Stimulated activated naive CD8-positive, alpha-beta T cell treated with anti-CD3 and anti-CD28 coated beads, Interleukin-15, Interleukin-2, amounts not matched to agents 100 U/mL and 50 U/mL, for 24 hours (primary cell): Measurements from ENCODE around the gene DHRS12.

Source experiments
- ATAC-seq: fragments of 150-1000 bp; cut with Tn5 transposase; one replicate; pipeline ENCODE4 v1.10.0; 2021
- DNase-seq: peaks from one replicate; pipeline ENCODE4 v3.0.0; 2021

DHRS12 gene

DNA sequence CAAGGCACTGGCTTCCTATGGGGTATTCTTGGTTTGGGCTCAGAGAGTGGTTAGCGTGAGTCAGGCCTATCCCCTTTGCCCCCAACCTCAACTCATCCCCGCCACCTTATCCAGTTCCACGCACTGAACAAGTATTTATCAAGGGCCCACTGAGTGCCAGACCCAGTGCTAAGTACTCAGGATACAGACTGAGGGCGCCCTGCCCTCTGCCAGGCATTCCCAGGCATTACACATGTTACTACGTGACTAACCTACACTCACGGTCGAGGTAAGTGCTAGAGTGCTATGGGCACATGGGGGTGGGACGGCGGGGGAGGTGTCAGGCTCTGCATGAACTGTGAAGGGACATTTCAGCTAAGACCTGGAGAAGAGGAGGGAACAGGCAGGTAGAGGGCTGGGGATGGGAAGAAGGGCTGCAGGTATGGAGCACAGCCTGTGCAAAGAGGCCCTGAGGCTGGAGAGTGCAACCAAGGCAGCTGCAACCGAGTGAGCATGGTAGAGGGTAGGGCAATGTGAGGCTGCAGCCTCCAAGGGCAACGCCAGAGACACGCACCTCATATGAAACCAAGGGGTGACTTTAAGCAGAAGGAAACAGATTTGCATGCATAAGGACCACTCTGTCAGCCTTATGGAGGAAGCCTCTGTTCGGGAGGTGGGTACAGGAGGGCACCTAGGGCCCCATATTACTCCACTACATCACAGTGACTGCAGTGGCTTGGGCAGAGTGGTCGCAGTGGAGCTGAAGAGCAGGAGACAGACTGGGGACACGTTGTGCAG, 22.5 kb downstream of the DHRS12 start:
- ATAC-seq (peak; percentile 64), DNase-seq (peak; percentile 20)

GRCh38 chr13:51780099-51780498, 23.9 kb downstream of the DHRS12 start:
- ATAC-seq (no peak), DNase-seq (no peak)

DNA sequence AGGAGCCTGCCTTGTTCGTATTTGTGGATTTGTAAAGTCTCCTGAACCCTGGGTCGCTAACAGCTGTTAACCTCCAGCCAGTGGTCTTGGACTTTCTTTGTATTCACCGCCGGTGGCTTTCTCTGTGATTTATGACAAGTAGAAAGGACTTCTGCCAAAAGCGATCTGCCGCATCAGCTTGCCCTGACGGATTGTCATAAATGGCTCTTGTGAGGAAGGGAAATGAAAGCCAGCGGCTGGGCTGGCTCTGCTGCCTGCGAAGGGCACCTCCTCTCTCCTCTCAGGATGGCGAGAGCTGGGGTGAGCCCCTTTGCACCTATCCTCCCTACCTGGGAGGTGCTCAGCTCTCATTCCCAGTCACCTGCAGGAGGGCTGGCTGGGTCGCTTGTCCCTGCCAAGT, 25.6 kb downstream of the DHRS12 start:
- DNase-seq (no peak), ATAC-seq (no peak)

GRCh38 chr13:51777921-51778320, 26.0 kb downstream of the DHRS12 start:
- ATAC-seq (no peak), DNase-seq (no peak)

- DNase-seq, result no peak
Observed at GRCh38 chr13:51776179-51776578, 27.8 kb downstream of the DHRS12 start.

GRCh38 chr13:51773515-51773914, 30.4 kb downstream of the DHRS12 start:
- ATAC-seq, result no peak
- DNase-seq, result no peak

More at GRCh38 chr13:51776179-51776578, 27.8 kb downstream of the DHRS12 start:
- no peak for ATAC-seq

- DNase-seq, result no peak
- no peak for ATAC-seq
Observed at GRCh38 chr13:51772781-51773180, 31.2 kb downstream of the DHRS12 start.

- no peak for ATAC-seq
- no peak for DNase-seq
Observed at GRCh38 chr13:51772105-51772455, 31.9 kb downstream of the DHRS12 start.

GRCh38 chr13:51771418-51772104, 32.4 kb downstream of the DHRS12 start:
- ATAC-seq, result no peak
- no peak for DNase-seq

DNA sequence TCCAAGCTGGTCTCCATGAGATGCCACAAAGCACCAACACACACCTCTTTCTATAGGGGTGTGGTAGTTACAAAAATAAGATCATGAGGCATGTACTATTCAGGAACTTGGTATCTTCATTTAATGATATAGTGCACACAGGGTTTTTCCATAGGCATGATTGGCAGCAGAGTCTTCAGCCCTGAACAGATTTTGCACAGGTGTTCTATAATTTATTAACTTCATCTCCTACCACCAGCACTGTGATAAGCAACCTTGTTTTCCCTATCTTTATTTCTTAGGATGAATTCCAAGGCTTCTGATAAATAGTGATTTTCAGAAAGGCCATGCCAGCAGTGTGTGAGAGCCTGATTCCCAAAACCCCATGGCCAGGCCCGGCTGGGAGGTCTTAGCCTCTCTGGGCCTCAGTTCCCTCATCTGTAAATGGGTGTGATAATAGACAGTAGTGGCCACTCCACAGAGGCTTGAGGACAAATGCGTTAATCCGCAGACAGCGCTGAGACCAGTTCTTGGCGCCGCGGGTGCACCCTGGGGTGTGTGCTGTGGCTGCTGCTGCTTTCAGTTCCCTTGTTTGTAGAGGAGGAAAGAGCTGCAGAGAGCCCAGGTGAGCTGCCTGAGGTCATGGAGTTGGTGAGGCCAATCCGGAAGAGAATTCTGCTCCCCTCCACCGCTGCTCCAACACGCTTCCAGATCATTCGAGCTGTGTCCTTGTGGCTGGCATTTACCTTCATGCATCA, 33.1 kb downstream of the DHRS12 start:
- no peak for DNase-seq
- ATAC-seq, result no peak

GRCh38 chr13:51770160-51770559, 33.8 kb downstream of the DHRS12 start:
- no peak for ATAC-seq

DNA sequence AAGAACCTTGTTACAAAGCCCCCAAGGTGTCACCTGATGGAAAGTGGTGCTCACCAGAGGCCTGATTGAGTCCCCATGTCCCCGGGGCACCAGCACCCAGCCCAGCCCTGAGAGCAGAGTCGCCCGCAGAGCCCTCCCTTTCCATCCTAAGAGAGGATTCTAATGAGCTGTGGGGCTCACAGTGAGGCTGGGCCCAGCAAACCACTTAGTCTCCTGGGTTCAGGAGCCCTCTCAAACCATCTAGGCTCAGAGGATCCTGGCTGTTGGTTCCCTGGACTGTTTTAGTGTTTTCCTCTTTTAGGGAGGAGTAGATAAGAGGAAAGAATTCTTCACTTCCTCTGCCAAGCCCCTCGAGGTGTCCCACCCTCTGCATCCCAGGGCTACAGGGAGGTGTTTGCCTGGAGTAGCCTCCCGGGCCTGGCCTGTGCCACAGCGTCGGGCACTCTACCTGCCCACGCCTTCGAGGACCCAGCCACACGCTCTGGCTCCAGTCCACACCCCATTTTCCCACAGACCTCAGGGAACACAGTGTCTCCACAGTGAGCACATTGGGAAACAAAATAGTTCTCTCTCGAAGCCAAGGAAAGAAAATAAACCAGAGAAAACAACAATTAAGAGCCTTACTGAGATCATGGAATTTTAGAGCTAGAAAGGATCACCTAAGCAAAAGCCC, 34.4 kb downstream of the DHRS12 start:
- ATAC-seq (no peak), DNase-seq (no peak)

More at GRCh38 chr13:51770160-51770559, 33.8 kb downstream of the DHRS12 start:
- no peak for DNase-seq

DNA sequence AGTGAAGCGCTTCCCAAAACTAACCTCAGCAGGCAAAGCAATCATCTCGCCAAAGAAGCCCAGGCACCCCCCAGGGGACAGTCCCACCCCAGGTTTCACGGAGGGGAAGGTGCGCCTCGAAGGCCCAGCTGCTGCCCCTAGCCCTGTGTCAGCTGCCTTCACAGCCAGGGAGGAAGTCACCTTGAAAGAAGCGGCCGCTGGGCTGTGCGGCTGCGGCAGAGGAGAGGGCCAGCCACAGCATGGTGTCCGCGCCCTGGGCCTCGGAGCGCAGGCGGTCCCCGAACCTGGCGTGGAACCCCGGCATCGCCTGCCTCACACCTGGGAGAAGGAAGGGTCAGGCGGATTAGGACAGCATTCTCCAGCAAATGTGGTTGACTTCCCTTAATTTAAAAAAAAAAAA, 35.0 kb downstream of the DHRS12 start:
- ATAC-seq (no peak), DNase-seq (no peak)

DNA sequence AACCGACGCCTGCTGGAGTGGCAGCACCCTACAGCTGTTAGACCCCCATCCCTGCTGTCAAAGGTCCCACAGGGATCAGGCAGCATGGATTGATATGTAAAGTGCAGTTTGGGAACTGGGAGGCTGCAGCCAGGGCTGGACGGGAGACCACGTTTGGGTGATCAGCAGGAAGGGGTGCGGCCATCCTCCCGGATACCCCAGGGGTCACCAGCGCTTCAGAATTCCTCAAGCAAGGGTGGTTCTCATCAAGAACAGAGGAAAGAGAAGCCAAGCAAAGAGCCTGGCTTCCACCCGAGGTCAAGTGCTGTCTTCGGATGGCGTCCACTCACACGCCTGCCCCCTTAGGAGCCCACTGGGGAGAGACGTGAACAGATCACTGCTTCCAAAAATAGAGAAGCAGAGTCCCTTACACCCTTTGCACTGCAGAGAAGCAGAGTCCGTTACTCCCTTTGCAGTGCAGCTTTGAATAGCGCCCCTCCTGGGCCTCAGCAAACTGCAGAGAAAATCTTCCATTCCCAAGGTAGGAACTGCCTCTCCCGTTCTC, 35.5 kb downstream of the DHRS12 start:
- DNase-seq (no peak), ATAC-seq (no peak)

GRCh38 chr13:51767100-51767499, 36.9 kb downstream of the DHRS12 start:
- DNase-seq (no peak), ATAC-seq (no peak)

- ATAC-seq, result no peak
- no peak for DNase-seq
Observed at GRCh38 chr13:51765142-51765515, 38.8 kb downstream of the DHRS12 start.

DNA sequence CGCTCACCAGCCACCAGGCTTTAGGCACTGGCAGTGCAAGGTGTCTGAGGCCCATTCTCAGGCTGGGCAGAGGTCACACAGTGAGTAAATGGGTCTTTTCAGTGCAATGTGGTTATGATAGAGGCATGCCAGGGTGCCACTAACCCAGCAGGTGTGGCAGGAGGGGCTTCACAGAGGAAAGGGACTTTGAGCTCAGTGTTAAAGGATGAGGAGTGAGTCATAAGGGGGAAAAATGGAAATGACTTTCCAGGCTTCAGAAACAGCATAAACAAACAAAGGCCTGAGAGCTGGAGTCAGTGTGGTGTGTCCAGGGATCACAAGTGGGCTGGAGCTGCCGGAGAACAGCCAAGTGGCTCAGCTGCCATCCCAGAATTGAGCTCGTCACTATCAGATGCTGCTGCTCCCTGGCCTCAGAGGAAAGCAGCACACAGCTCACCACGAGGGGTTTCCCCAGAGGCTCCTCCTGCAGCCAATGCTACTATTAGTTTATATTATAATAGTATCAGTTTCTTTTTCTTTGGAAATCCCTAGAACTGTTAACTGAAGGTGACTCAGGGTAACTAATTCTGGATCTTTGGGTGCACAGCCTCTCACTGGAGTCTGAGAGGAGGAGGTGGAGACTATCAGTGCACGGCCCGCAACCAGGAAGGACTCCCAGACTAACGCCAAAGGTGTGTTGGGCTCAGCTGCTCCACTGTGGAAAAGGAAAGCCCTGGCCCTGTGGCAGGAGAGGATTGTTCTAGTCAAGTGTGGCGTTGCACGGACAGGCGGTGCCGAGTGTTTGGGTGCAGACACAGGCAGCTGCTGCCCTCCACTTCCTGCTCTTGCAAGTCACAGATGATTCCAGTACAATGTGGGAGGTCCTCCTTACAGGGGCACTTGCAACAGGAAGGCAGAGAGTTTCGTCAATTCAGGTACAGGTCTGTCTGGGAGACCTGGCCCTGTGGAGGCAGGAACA, 39.5 kb downstream of the DHRS12 start:
- DNase-seq, result peak; percentile 69

DNA sequence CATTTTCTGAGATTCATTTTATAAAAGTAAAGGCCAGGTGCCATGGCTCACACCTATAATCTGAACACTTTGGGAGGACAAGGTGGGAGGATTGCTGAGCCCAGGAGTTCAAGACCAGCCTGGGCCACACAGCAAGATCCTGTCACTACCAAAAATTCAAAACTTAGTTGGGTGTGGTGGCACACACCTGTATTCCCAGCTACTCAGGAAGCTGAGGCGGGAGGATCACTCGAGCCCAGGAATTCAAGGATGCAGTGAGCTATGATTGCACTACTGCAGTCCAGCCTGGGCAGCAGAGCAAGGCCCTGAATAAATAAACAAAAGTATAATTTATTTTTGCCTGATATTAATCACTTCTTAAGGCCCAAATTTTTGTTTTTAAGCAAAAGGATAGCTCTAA, 40.5 kb downstream of the DHRS12 start:
- ATAC-seq (no peak), DNase-seq (no peak)

More for the DNA sequence above, 39.5 kb downstream of the DHRS12 start:
- peak; percentile 92 for ATAC-seq

DNA sequence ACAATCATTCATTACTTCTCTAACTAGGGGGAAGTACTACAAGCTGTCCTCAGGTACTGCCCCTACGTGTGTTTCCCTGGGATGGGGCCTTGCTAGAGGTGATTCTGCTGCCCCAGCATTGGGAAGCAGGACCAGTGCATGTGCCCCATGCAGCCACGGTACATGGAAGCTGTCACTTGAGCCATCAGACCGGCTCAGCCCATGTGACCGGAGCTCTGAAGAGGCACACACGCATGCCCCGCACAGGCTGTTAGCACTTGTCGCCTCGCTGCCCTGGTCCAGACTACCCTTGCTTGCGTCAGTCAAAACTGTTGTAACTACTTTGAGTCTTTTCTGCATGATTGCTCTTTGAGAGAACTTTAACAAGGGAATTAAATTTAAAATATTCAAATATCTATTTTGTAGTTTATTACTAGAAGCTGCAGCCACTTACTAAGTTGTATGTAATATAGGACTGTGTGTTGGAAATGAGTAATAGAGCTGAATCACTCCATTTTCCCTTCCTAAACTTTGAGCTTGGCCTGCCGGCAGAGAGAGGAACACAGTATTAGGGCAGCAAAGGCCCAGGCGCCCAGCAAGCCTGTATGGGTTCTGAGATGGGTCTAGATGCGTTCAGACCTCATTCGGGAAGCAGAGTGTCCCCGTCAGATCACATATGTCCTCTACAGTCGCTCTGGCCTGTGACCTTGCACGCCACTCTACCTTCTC, 42.2 kb downstream of the DHRS12 start:
- ATAC-seq (no peak), DNase-seq (no peak)

- ATAC-seq (no peak), DNase-seq (no peak)
Observed at GRCh38 chr13:51760592-51760991, 43.4 kb downstream of the DHRS12 start.
